ENCODE measurements around the gene FGFRL1. TPM values are rescaled to one million over a fixed set of nuclear protein-coding genes. Genes with fewer than 3 reads are reported as not detected.
A peak's percentile ranks its signal among the peaks of the same experiment; 100 is the strongest.

Gene FGFRL1
- total and polyA plus RNA-seq, 2 of the 13 experiments (the other 11 are each of a cell fraction or from before 2014, with no cell fraction given): 19.1 to 30.6 TPM

DNA sequence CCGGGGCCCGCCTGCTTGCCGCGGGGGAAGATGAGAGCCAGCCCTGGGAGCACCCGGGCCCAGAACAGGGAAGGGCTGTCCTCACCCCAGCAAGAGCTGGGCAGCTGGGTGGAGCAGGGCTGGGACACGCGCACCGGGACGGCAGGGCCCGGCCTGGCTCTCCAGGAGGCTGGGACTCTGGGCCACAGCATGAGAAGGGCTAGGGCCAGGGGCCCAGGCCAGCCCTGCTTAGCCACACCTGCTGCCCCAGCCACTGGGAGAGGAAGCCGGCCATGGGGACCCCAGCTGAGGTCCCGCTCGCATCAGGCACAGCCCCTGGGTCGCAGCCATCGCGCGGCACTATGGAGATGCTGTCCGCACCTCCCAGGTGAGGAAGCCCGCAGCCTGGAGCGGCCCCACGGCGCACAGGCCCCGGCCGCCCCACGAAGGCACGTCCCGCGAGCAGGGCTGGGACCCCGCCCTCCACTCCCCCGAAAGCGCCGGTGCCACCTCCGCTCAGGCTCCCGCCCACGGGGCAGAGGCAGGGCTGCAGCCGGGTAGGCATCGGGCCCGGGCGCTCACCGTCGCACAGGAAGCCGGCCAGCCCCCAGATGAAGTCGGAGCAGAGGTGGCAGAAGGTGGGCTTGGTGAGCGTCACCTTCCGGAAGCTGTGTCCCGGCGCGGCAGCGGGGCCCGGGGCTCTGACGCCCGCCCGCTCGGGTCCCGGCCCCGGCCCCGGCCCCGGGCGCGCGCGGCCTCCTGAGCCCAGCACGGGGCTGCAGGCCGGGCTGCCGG, 38.6 kb upstream of the FGFRL1 start (continued):
- TF ChIP-seq, protein P1, sequence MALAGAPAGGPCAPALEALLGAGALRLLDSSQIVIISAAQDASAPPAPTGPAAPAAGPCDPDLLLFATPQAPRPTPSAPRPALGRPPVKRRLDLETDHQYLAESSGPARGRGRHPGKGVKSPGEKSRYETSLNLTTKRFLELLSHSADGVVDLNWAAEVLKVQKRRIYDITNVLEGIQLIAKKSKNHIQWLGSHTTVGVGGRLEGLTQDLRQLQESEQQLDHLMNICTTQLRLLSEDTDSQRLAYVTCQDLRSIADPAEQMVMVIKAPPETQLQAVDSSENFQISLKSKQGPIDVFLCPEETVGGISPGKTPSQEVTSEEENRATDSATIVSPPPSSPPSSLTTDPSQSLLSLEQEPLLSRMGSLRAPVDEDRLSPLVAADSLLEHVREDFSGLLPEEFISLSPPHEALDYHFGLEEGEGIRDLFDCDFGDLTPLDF (CRISPR knock-in tag; IDR thresholded peaks at IDR 0.05): no peak
- no peak for TF ChIP-seq ZNF768 (CRISPR knock-in tag; IDR thresholded peaks at IDR 0.05)
- TF ChIP-seq EED (CRISPR knock-in tag; IDR thresholded peaks at IDR 0.05): peak; percentile 63; the same call in 1 of the 2 replicates
- TF ChIP-seq, protein P2, sequence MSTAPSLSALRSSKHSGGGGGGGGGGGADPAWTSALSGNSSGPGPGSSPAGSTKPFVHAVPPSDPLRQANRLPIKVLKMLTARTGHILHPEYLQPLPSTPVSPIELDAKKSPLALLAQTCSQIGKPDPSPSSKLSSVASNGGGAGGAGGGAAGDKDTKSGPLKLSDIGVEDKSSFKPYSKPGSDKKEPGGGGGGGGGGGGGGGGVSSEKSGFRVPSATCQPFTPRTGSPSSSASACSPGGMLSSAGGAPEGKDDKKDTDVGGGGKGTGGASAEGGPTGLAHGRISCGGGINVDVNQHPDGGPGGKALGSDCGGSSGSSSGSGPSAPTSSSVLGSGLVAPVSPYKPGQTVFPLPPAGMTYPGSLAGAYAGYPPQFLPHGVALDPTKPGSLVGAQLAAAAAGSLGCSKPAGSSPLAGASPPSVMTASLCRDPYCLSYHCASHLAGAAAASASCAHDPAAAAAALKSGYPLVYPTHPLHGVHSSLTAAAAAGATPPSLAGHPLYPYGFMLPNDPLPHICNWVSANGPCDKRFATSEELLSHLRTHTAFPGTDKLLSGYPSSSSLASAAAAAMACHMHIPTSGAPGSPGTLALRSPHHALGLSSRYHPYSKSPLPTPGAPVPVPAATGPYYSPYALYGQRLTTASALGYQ (CRISPR knock-in tag; IDR thresholded peaks at IDR 0.05): no peak
- no peak for TF ChIP-seq SRSF1 (optimal IDR thresholded peaks at IDR 0.05; ENCODE audit: low read depth, low read length)
- no peak for TF ChIP-seq FOXC1 (CRISPR knock-in tag; IDR thresholded peaks at IDR 0.05; ENCODE audit: borderline replicate concordance)
- TF ChIP-seq HDAC1 (CRISPR knock-in tag; IDR thresholded peaks at IDR 0.05): 0 out of 2 replicates have a peak, but pooled peaks have one; percentile 24
- no peak for TF ChIP-seq FOXJ3 (CRISPR knock-in tag; IDR thresholded peaks at IDR 0.05; ENCODE audit: borderline replicate concordance)
- TF ChIP-seq HNRNPLL (IDR thresholded peaks at IDR 0.05; ENCODE audit: low read depth, low read length, poor library complexity, severe bottlenecking): peak; percentile 11
- TF ChIP-seq, protein P3, sequence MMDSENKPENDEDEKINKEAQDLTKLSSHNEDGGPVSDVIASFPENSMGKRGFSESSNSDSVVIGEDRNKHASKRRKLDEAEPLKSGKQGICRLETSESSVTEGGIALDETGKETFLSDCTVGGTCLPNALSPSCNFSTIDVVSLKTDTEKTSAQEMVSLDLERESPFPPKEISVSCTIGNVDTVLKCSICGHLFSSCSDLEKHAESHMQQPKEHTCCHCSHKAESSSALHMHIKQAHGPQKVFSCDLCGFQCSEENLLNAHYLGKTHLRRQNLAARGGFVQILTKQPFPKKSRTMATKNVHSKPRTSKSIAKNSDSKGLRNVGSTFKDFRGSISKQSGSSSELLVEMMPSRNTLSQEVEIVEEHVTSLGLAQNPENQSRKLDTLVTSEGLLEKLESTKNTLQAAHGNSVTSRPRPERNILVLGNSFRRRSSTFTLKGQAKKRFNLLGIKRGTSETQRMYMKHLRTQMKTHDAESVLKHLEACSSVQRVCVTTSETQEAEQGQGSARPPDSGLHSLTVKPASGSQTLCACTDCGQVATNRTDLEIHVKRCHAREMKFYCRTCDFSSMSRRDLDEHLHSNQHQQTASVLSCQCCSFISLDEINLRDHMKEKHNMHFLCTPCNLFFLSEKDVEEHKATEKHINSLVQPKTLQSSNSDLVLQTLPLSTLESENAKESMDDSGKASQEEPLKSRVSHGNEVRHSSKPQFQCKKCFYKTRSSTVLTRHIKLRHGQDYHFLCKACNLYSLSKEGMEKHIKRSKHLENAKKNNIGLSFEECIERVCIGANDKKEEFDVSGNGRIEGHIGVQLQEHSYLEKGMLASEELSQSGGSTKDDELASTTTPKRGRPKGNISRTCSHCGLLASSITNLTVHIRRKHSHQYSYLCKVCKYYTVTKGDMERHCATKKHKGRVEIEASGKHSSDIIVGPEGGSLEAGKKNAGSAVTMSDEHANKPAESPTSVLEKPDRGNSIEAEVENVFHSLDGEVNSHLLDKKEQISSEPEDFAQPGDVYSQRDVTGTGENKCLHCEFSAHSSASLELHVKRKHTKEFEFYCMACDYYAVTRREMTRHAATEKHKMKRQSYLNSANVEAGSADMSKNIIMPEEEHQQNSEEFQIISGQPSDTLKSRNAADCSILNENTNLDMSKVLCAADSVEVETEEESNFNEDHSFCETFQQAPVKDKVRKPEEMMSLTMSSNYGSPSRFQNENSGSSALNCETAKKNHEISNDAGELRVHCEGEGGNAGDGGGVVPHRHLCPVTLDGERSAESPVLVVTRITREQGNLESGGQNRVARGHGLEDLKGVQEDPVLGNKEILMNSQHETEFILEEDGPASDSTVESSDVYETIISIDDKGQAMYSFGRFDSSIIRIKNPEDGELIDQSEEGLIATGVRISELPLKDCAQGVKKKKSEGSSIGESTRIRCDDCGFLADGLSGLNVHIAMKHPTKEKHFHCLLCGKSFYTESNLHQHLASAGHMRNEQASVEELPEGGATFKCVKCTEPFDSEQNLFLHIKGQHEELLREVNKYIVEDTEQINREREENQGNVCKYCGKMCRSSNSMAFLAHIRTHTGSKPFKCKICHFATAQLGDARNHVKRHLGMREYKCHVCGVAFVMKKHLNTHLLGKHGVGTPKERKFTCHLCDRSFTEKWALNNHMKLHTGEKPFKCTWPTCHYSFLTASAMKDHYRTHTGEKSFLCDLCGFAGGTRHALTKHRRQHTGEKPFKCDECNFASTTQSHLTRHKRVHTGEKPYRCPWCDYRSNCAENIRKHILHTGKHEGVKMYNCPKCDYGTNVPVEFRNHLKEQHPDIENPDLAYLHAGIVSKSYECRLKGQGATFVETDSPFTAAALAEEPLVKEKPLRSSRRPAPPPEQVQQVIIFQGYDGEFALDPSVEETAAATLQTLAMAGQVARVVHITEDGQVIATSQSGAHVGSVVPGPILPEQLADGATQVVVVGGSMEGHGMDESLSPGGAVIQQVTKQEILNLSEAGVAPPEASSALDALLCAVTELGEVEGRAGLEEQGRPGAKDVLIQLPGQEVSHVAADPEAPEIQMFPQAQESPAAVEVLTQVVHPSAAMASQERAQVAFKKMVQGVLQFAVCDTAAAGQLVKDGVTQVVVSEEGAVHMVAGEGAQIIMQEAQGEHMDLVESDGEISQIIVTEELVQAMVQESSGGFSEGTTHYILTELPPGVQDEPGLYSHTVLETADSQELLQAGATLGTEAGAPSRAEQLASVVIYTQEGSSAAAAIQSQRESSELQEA (CRISPR knock-in tag; IDR thresholded peaks at IDR 0.05; ENCODE audit: not compliant biosample characterization): peak; percentile 64
- TF ChIP-seq CCDC6 (CRISPR knock-in tag; IDR thresholded peaks at IDR 0.05): no peak
- TF ChIP-seq, protein P4, sequence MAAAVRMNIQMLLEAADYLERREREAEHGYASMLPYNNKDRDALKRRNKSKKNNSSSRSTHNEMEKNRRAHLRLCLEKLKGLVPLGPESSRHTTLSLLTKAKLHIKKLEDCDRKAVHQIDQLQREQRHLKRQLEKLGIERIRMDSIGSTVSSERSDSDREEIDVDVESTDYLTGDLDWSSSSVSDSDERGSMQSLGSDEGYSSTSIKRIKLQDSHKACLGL (CRISPR knock-in tag; IDR thresholded peaks at IDR 0.05): 0 out of 2 replicates have a peak, but pooled peaks have one; percentile 24
- TF ChIP-seq ZNF468 (CRISPR knock-in tag; IDR thresholded peaks at IDR 0.05): no peak
- no peak for TF ChIP-seq RARA (CRISPR knock-in tag; IDR thresholded peaks at IDR 0.05)

Data from HepG2 (cell line).